Activated CD4-positive, alpha-beta memory T cell treated with anti-CD3 and anti-CD28 coated beads, Interleukin-2, amount 10 ng/mL, durations not matched to agents 7 days and 5 days (primary cell): Measurements from ENCODE around the gene UBE2E1. TPM values are rescaled to one million over a fixed set of nuclear protein-coding genes. Genes with fewer than 3 reads are reported as not detected.

Experiments
- CTCF ChIA-PET: fragments of 350-600 bp; sonication (Branson Sonifier 250); formaldehyde crosslinking; loops from one replicate; lab custom pipeline; 2021; ENCODE audit warnings: antibody characterized with exemption, inconsistent platforms; lab: Charles Lee
- POLR2A ChIA-PET: fragments of 350-600 bp; sonication (Branson Sonifier 250); formaldehyde crosslinking; loops from one replicate; lab custom pipeline; 2021; ENCODE audit warnings: antibody characterized with exemption; lab: Charles Lee
- DNase-seq: peaks from one replicate; pipeline ENCODE4 v3.0.0-alpha.2; 2020
- H3K27ac Mint-ChIP-seq: one replicate; pipeline ENCODE4 v1.8.0; 2021; ENCODE audit warnings: mild to moderate bottlenecking, mixed read lengths
- H3K27me3 Mint-ChIP-seq: one replicate; pipeline ENCODE4 v1.8.0; 2021; ENCODE audit warnings: mixed read lengths
- H3K36me3 Mint-ChIP-seq: one replicate; pipeline ENCODE4 v1.8.0; 2021; ENCODE audit warnings: low read depth, mixed read lengths
- H3K4me1 Mint-ChIP-seq: one replicate; pipeline ENCODE4 v1.8.0; 2021; ENCODE audit warnings: mixed read lengths
- H3K4me3 Mint-ChIP-seq: one replicate; pipeline ENCODE4 v1.8.0; 2021; ENCODE audit warnings: mild to moderate bottlenecking, mixed read lengths
- H3K9me3 Mint-ChIP-seq: one replicate; pipeline ENCODE4 v1.8.0; 2021; ENCODE audit warnings: mixed read lengths
- total RNA-seq, 2 experiments: library from RNA; stranded (reverse); gene quantifications; one replicate each; pipeline ENCODE4 v1.2.3, GENCODE V29; 2021

UBE2E1 gene
- total RNA-seq: 10 to 100 TPM; 64.0 to 72.8 TPM

DNA sequence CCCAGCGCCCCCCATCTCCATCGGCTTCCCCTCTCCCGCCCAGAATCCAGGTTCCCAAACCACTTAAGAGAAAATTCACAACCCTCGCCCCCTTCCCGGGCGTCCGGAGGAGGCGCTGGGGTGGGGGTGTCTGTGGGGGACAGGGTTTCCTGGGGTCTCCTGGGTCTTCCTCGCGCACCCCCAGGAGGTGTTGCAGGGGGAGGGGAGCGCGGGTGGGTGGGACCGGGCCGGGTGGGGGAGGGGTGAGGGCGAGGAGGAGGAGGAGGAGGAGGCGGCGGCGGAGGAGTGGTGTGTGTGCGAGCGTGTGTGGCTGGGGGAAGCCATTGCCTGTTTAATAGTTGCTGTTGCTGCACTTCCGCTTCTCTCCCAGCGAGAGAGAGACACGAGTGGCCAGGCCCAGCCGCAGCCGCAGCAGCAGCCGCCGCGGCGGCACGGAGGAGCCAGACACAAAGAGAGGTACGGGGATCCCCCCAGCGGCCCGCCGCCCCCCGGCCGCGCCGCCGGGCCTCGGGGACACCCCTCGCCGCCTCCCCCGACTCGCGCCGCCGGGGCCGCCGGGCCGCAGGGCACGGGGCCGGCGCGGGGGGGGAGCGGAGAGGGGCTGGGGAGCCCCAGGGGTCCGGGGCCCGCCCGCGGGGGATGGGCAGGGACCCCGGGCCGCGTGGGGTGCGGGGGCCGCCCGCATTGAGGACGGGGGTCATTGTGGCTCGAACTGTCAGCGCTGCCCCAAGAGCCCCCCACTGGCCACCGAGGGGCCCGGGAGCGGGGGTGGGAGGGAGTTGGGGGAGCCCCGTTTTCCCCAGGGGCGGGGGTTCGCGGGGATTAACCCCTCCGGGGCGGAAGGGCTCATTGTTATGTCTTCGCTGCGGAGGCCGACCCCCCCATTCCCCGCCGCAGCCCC, at the start of gene UBE2E1:
Gene UBE2E1 (plus strand): TSS at position 323 of the 901 bp plus-strand sequence. CDS start 1,315 bp downstream, outside the sequence.
- H3K4me1 Mint-ChIP-seq: peaks cover 39% of the 10 kb centered on the region
- H3K36me3 Mint-ChIP-seq: peaks cover 34% of the 10 kb centered on the region
- peak within 1 kb of the TSS; percentile 67 for H3K27ac Mint-ChIP-seq
- POLR2A ChIA-PET: interaction anchor here (6.1 kb wide), 1 partner anchor 111 kb away, joined by 64 read pairs; the partner anchor contains the start of genes NKIRAS1 and RPL15
- H3K4me3 Mint-ChIP-seq: peak within 1 kb of the TSS; percentile 91
- H3K9me3 Mint-ChIP-seq: no peaks in the 10 kb centered on the region
- CTCF ChIA-PET: no interaction called here
- DNase-seq: peak; percentile 78
- peaks cover 20% of the 10 kb centered on the region for H3K27me3 Mint-ChIP-seq

GRCh38 chr3:23756206-23756840, 49.4 kb upstream of the UBE2E1 start:
- Mint-ChIP-seq H3K27ac (no peak overlapping the region), H3K9me3 (no peaks in the 10 kb centered on the region), H3K4me3 (no peak overlapping the region), H3K4me1 (peaks cover 10% of the 10 kb centered on the region), H3K27me3 (peaks cover 14% of the 10 kb centered on the region), H3K36me3 (no peaks in the 10 kb centered on the region)
- POLR2A ChIA-PET: no interaction called here
- DNase-seq: no peak
- CTCF ChIA-PET: no interaction called here

DNA sequence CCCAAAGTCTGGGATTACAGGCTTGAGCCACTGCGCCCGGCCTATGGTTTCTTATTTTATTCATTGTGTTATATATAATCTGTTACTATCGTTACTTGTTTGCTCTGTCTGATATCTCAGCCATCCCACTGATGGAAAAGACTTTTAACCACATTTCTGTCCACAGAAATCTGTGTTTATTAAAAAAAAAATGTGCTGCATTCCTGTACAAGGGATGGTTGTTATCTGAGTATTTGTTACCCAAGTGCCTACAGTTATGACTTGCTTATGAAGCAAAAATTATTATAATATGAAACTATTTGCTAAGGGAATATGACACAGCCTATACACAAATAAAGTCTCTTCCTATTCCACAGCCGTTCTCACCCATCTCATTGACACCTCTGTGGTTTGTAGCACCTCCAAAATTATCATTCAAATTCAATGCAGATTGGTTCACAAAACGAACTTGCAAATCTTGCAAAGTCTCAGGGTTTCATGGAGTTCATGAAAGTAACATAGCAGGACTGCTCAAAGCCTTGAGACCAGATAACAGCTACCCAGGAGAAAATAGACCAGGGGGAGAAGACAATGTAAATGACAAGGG, 47.4 kb upstream of the UBE2E1 start:
- Mint-ChIP-seq H3K9me3 (no peaks in the 10 kb centered on the region), H3K4me3 (no peak overlapping the region), H3K27me3 (peaks cover 14% of the 10 kb centered on the region), H3K36me3 (no peaks in the 10 kb centered on the region), H3K27ac (no peak overlapping the region), H3K4me1 (peaks cover 25% of the 10 kb centered on the region)
- CTCF ChIA-PET: no interaction called here
- POLR2A ChIA-PET: no interaction called here
- DNase-seq: no peak

DNA sequence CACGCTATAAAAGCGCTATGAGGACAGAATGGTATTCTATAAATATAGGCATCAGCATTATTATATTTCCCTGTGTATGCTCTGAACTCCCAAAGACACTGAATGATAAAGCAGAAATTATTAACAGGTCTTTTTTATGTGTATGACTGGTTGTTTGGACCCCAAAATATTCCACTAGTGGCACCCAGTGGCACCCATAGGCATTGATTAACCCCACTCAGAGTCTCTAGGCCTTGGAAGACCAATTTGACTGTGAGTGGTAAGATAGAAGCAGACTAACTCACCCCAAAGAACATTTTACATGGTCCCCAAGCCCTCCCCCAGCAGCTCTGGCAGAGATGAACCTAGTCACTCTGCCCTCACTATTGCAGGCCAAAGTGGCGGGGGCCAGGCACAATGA, 45.4 kb upstream of the UBE2E1 start:
- peaks cover 14% of the 10 kb centered on the region for H3K27me3 Mint-ChIP-seq
- H3K36me3 Mint-ChIP-seq: no peaks in the 10 kb centered on the region
- POLR2A ChIA-PET: no interaction called here
- H3K9me3 Mint-ChIP-seq: no peaks in the 10 kb centered on the region
- CTCF ChIA-PET: no interaction called here
- H3K27ac Mint-ChIP-seq: no peak overlapping the region
- peaks cover 25% of the 10 kb centered on the region for H3K4me1 Mint-ChIP-seq
- H3K4me3 Mint-ChIP-seq: no peak overlapping the region
- no peak for DNase-seq

GRCh38 chr3:23760871-23761373, 44.8 kb upstream of the UBE2E1 start:
- no peak overlapping the region for H3K27ac Mint-ChIP-seq
- H3K36me3 Mint-ChIP-seq: no peaks in the 10 kb centered on the region
- ChIA-PET POLR2A (no interaction called here), CTCF (no interaction called here)
- H3K9me3 Mint-ChIP-seq: no peaks in the 10 kb centered on the region
- peaks cover 11% of the 10 kb centered on the region for H3K27me3 Mint-ChIP-seq
- no peak for DNase-seq
- H3K4me1 Mint-ChIP-seq: peaks cover 25% of the 10 kb centered on the region
- no peak overlapping the region for H3K4me3 Mint-ChIP-seq

DNA sequence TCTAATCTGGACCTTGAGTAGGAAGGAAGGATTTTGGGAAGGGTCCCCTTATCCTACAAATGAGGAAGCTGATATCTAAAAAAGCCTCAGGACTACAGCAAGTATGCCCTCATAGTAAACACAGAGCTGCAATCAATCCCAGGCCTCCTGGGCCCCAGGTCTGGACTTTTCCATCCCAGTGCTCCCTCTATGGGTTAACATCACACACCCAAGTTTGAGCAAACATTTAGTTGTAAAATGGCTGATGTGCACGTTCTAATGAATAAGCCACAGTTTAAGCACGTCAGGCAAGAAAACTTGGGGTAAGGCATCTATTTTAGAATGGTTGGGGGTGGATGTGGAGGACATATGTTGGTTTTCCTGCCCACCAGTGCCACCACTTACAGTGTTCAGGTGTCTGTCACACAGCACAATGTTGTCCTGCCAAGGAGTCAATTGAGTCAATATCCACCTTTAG, 44.3 kb upstream of the UBE2E1 start:
- CTCF ChIA-PET: no interaction called here
- H3K36me3 Mint-ChIP-seq: no peaks in the 10 kb centered on the region
- H3K27me3 Mint-ChIP-seq: peaks cover 8% of the 10 kb centered on the region
- H3K27ac Mint-ChIP-seq: no peak overlapping the region
- no peak overlapping the region for H3K4me3 Mint-ChIP-seq
- no peaks in the 10 kb centered on the region for H3K9me3 Mint-ChIP-seq
- peaks cover 25% of the 10 kb centered on the region for H3K4me1 Mint-ChIP-seq
- DNase-seq: no peak
- POLR2A ChIA-PET: no interaction called here

DNA sequence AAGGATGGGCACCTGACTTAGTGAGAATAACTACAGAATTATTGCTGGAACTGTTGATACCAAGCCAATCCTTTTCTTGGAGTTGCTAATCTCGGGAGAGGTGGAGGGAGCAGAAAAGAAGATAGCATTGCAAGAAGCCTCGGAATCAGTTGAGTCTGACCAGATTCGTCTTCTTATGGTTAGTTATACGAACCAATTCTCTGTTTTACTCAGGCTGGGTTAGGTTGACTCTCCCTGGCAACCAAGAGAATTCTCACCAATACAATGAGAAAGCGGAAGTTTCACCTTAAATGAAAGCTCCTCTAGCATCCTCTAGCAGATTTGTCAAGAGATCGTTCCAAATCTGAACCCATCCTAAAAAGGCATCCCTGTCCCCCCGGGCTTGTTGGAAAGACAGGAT, 43.5 kb upstream of the UBE2E1 start:
- peaks cover 6% of the 10 kb centered on the region for H3K27me3 Mint-ChIP-seq
- H3K4me3 Mint-ChIP-seq: peak overlapping the region; percentile 30
- no peaks in the 10 kb centered on the region for H3K9me3 Mint-ChIP-seq
- DNase-seq: no peak
- H3K4me1 Mint-ChIP-seq: peaks cover 25% of the 10 kb centered on the region
- H3K36me3 Mint-ChIP-seq: no peaks in the 10 kb centered on the region
- CTCF ChIA-PET: interaction anchor here (0.7 kb wide), 1 partner anchor 21 kb away, joined by 4 read pairs; no protein-coding TSS in a partner anchor
- no peak overlapping the region for H3K27ac Mint-ChIP-seq
- POLR2A ChIA-PET: interaction anchor here (0.9 kb wide), 1 partner anchor 155 kb away, joined by 4 read pairs; the partner anchor contains the start of genes NKIRAS1 and RPL15

DNA sequence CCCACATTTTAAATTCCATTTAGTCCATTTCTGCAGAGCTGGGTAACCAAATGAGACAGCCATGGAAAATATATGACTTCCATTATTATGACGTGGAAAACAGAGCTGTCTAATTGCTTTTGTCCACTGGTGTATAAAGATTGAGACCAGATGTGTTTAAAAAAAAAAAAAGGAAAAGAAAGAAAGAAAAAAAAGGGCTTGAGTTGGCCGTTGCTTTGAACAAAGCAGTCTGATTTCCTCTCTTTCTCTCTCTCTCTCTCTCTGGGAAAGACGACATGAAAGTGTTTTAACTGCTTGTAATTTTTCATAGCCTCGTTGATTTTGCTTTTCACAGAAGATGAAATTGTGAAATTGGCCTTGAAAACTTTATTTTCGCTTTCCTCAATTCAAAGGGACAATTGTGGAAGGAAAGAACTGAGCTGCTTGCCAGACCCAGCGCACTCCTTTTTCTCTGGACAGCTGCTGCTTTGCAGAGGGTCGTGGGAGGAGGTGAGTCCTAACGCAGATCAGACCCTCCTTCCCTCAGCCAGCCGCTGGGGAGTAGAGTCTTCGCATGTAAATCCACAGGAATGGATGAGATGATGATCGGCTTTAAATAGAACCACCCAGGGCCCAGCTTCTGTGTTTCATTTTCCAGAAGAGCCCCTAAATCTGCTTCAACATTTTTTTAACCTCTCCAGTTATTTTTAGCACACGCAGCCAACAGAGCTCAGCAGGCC, 42.8 kb upstream of the UBE2E1 start:
- Mint-ChIP-seq H3K4me3 (no peak overlapping the region), H3K9me3 (no peaks in the 10 kb centered on the region), H3K27me3 (peaks cover 6% of the 10 kb centered on the region), H3K36me3 (no peaks in the 10 kb centered on the region), H3K4me1 (peaks cover 25% of the 10 kb centered on the region), H3K27ac (no peak overlapping the region)
- no peak for DNase-seq
- CTCF ChIA-PET: interaction anchor here (0.7 to 0.8 kb wide), 2 partner anchors 20 to 190 kb away, joined by 4 read pairs; no protein-coding TSS in a partner anchor
- POLR2A ChIA-PET: interaction anchor here (0.9 kb wide), 1 partner anchor 154 kb away, joined by 4 read pairs; the partner anchor contains the start of genes NKIRAS1 and RPL15

- peaks cover 3% of the 10 kb centered on the region for H3K27me3 Mint-ChIP-seq
- no peak for DNase-seq
- CTCF ChIA-PET: no interaction called here
- no peak overlapping the region for H3K4me3 Mint-ChIP-seq
- POLR2A ChIA-PET: no interaction called here
- no peaks in the 10 kb centered on the region for H3K36me3 Mint-ChIP-seq
- no peaks in the 10 kb centered on the region for H3K9me3 Mint-ChIP-seq
- H3K4me1 Mint-ChIP-seq: peaks cover 25% of the 10 kb centered on the region
- no peak overlapping the region for H3K27ac Mint-ChIP-seq
Measured at GRCh38 chr3:23764407-23764806, 41.3 kb upstream of the UBE2E1 start.

DNA sequence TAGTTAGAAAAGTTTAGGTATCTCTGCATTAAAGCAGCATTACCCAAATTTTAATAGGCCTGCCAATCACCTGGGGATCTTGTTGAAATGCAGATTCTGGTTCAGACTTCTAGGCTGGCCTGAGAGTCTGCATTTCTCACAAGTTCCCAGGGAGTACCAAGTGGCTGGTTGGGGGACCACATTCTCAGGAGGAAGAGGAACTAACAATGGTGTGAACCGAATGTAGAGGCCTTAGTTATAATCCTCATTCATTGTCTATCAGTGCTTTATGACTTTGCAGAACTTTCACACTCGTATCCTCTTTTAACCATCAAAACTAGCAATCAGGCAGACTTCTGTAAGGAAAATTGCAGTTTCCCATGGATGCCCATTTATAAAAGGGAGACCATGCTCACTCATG, 38.2 kb upstream of the UBE2E1 start:
- ChIA-PET POLR2A (no interaction called here), CTCF (no interaction called here)
- H3K27ac Mint-ChIP-seq: no peak overlapping the region
- no peaks in the 10 kb centered on the region for H3K36me3 Mint-ChIP-seq
- no peak overlapping the region for H3K4me3 Mint-ChIP-seq
- no peaks in the 10 kb centered on the region for H3K27me3 Mint-ChIP-seq
- DNase-seq: no peak
- no peaks in the 10 kb centered on the region for H3K9me3 Mint-ChIP-seq
- H3K4me1 Mint-ChIP-seq: peaks cover 2% of the 10 kb centered on the region

DNA sequence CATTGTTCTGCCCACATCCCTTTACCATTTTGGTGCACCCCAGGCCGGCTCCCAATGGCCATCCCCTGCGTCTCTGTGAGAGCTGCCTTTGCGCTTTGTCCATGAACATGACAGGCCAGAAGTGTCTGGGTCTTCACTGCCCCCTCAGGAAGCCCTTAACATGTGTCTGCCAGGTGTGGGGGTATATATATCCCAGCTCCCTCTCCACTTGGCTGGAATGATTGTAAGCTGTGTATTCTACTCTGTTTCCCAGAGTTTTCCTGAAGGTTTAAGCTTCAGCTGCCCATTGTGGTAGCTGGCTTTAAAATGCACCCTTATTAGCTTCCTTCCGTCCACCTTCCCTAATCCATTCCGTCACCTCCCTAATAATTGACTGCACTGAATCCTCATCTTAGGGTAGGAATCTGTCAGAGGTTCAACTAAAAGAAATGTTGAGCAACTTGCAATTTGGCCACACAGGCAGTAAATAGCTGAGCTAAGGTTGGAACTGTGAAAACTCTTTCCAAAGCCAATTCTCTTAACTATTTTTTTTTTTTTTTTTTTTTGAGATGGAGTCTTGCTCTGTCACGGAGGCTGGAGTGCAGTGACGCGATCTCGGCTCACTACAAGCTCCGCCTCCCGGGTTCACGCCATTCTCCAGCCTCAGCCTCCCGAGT, 30.4 kb upstream of the UBE2E1 start:
- H3K27ac Mint-ChIP-seq: no peak overlapping the region
- no peaks in the 10 kb centered on the region for H3K9me3 Mint-ChIP-seq
- ChIA-PET POLR2A (no interaction called here), CTCF (interaction anchor here (0.8 kb wide), 1 partner anchor 8 kb away, joined by 3 read pairs; no protein-coding TSS in a partner anchor)
- no peaks in the 10 kb centered on the region for H3K27me3 Mint-ChIP-seq
- no peaks in the 10 kb centered on the region for H3K4me1 Mint-ChIP-seq
- no peaks in the 10 kb centered on the region for H3K36me3 Mint-ChIP-seq
- DNase-seq: no peak
- H3K4me3 Mint-ChIP-seq: no peak overlapping the region

DNA sequence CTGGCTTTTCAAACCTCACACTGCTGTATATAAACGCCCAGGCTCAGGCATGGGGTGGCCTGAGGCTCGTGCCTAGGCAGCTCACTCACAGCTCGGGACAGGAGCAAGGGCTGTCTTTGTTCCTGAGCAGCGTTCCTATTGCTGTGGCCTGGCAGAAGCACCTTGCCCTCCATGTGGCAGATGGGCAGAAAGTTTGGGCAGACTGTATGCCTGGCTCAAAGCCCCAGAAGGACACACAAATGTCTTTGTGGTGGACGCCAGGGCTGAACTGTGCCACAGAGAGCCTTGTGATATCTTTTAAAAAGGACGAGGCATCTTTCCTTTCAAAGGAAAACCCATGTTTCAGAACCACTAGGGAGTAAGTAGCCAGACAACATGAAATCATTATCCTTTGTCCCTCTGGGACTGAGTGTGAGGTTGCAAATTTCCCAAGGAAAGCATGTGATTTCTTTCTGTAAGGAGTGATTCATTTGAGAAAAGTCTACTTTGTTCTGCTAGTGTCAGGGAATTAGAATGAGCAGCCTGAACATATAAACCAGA, 29.3 kb upstream of the UBE2E1 start:
- CTCF ChIA-PET: no interaction called here
- no peak overlapping the region for H3K27ac Mint-ChIP-seq

More for the DNA sequence above, 29.3 kb upstream of the UBE2E1 start:
- Mint-ChIP-seq H3K27me3 (peaks cover 5% of the 10 kb centered on the region), H3K9me3 (no peaks in the 10 kb centered on the region), H3K36me3 (no peaks in the 10 kb centered on the region), H3K4me3 (no peak overlapping the region), H3K4me1 (no peaks in the 10 kb centered on the region)
- POLR2A ChIA-PET: no interaction called here
- no peak for DNase-seq
